ENCODE results near the gene NUAK1.

- TF ChIP-seq, protein P1, sequence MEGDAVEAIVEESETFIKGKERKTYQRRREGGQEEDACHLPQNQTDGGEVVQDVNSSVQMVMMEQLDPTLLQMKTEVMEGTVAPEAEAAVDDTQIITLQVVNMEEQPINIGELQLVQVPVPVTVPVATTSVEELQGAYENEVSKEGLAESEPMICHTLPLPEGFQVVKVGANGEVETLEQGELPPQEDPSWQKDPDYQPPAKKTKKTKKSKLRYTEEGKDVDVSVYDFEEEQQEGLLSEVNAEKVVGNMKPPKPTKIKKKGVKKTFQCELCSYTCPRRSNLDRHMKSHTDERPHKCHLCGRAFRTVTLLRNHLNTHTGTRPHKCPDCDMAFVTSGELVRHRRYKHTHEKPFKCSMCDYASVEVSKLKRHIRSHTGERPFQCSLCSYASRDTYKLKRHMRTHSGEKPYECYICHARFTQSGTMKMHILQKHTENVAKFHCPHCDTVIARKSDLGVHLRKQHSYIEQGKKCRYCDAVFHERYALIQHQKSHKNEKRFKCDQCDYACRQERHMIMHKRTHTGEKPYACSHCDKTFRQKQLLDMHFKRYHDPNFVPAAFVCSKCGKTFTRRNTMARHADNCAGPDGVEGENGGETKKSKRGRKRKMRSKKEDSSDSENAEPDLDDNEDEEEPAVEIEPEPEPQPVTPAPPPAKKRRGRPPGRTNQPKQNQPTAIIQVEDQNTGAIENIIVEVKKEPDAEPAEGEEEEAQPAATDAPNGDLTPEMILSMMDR (IDR thresholded peaks at IDR 0.05; ENCODE audit: low read depth, low read length, poor library complexity, severe bottlenecking) = no peak
- no peak for TF ChIP-seq EZH2phosphoT487 (IDR thresholded peaks at IDR 0.05; ENCODE audit: borderline replicate concordance, low read length)
Measured at GRCh38 chr12:106144847-106145246, 6.1 kb upstream of the NUAK1 start.

Data from DOHH2 (cell line).